Loucy (cell line): ENCODE measurements around the gene ELOA.

Source experiments
- H2AFZ ChIP-seq: fragments of 200-600 bp; sonication (generic); 2 replicates; pipeline ENCODE4 v1.6.0; 2016; ENCODE audit warnings: antibody characterized with exemption, mild to moderate bottlenecking, low read length, moderate library complexity
- H3F3A ChIP-seq: fragments of 200-600 bp; 2 replicates; pipeline ENCODE4 v1.6.0; 2016; ENCODE audit warnings: antibody characterized with exemption, low read depth, mild to moderate bottlenecking
- H3K27me3 ChIP-seq: fragments of 200-600 bp; sonication (generic); 2 replicates; pipeline ENCODE4 v1.6.1; 2014; ENCODE audit warnings: low read length, mild to moderate bottlenecking; ENCODE audit not compliant: insufficient read depth, poor library complexity, severe bottlenecking
- H3K36me3 ChIP-seq: fragments of 200-600 bp; sonication (generic); 2 replicates; pipeline ENCODE4 v1.6.1; 2016; ENCODE audit warnings: low read length; ENCODE audit not compliant: insufficient read depth
- H3K4me1 ChIP-seq: fragments of 200-600 bp; sonication (generic); 2 replicates; pipeline ENCODE4 v1.5.1; 2014; ENCODE audit warnings: low read length, mild to moderate bottlenecking; ENCODE audit not compliant: insufficient read depth, poor library complexity, severe bottlenecking
- H3K4me2 ChIP-seq: fragments of 200-600 bp; sonication (generic); 2 replicates; pipeline ENCODE4 v1.6.0; 2014; ENCODE audit warnings: antibody characterized with exemption, low read length, low read depth, mild to moderate bottlenecking; ENCODE audit not compliant: poor library complexity, severe bottlenecking
- H3K4me3 ChIP-seq: fragments of 200-600 bp; sonication (generic); 2 replicates; pipeline ENCODE4 v1.5.1; 2014; ENCODE audit warnings: low read length, mild to moderate bottlenecking, mixed read lengths; ENCODE audit not compliant: poor library complexity, severe bottlenecking
- H3K79me2 ChIP-seq: fragments of 200-600 bp; sonication (generic); 2 replicates; pipeline ENCODE4 v1.6.1; 2014; ENCODE audit warnings: low read length; ENCODE audit not compliant: insufficient read depth
- H3K9ac ChIP-seq: fragments of 200-600 bp; sonication (generic); 2 replicates; pipeline ENCODE4 v1.6.0; 2014; ENCODE audit warnings: mild to moderate bottlenecking, low read depth, low read length, moderate library complexity; ENCODE audit not compliant: poor library complexity, severe bottlenecking
- H3K9me2 ChIP-seq: fragments of 200-600 bp; sonication (generic); replicated peaks from 2 replicates; pipeline ENCODE4 v1.6.1; 2016; ENCODE audit warnings: low read depth, low read length, mixed read lengths
- H3K9me3 ChIP-seq: fragments of 200-600 bp; sonication (generic); 2 replicates; pipeline ENCODE4 v1.6.1; 2014; ENCODE audit warnings: mild to moderate bottlenecking, antibody characterized with exemption, low read length, low read depth; ENCODE audit not compliant: insufficient read depth
- H4K20me1 ChIP-seq: fragments of 200-600 bp; sonication (generic); 2 replicates; pipeline ENCODE4 v1.6.0; 2014; ENCODE audit warnings: antibody characterized with exemption, low read length, mild to moderate bottlenecking; ENCODE audit not compliant: insufficient read depth, poor library complexity, severe bottlenecking
- EZH2phosphoT487 ChIP-seq: fragments of 200-600 bp; IDR thresholded peaks from 2 replicates; pipeline ENCODE4 v1.6.1; 2018; ENCODE audit warnings: antibody characterized with exemption, mild to moderate bottlenecking, moderate library complexity, borderline replicate concordance
- TF ChIP-seq, protein P1 (sequence below): fragments of 200-600 bp; sonication (generic); conservative IDR thresholded peaks from 2 replicates; pipeline ENCODE4 v1.5.1; 2014; ENCODE audit warnings: mild to moderate bottlenecking, antibody characterized with exemption, low read length

ELOA gene

DNA sequence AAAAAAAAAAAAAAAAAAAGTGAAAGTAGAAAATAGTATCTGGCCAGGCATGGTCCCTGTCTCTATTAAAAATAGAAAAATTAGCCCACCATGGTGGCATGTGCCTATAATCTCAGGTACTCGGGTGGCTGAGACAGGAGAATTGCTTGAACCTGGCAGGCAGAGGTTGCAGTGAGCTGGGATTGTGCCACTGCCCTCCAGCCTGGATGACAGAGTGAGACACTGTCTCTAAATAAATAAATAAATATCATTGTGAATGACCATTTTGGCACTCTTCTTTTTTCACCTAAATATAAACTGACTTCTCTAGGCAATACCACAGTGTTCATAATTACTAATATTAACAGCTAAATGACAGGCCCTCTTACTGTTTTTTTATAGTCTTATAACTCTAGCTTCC is 14.5 kb downstream of the ELOA start:
- no peak overlapping the region for H3K4me2 ChIP-seq
- H3K9me3 ChIP-seq: no peaks in the 10 kb centered on the region
- no peak overlapping the region for H3K9ac ChIP-seq
- H3K27me3 ChIP-seq: no peaks in the 10 kb centered on the region
- 0 out of 2 replicates have a peak, but pooled peaks cover 4% of the 10 kb centered on the region for H3K79me2 ChIP-seq
- no peaks in the 10 kb centered on the region for H3K4me1 ChIP-seq
- H4K20me1 ChIP-seq: no peaks in the 10 kb centered on the region
- peaks cover 81% of the 10 kb centered on the region; the same call in 1 of the 2 replicates for H3K36me3 ChIP-seq
- TF ChIP-seq, protein P1, sequence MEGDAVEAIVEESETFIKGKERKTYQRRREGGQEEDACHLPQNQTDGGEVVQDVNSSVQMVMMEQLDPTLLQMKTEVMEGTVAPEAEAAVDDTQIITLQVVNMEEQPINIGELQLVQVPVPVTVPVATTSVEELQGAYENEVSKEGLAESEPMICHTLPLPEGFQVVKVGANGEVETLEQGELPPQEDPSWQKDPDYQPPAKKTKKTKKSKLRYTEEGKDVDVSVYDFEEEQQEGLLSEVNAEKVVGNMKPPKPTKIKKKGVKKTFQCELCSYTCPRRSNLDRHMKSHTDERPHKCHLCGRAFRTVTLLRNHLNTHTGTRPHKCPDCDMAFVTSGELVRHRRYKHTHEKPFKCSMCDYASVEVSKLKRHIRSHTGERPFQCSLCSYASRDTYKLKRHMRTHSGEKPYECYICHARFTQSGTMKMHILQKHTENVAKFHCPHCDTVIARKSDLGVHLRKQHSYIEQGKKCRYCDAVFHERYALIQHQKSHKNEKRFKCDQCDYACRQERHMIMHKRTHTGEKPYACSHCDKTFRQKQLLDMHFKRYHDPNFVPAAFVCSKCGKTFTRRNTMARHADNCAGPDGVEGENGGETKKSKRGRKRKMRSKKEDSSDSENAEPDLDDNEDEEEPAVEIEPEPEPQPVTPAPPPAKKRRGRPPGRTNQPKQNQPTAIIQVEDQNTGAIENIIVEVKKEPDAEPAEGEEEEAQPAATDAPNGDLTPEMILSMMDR: no peak
- no peak for TF ChIP-seq EZH2phosphoT487
- no peak overlapping the region for H2AFZ ChIP-seq
- no peak overlapping the region for H3K4me3 ChIP-seq
- H3K9me2 ChIP-seq: no peaks in the 10 kb centered on the region
- H3F3A ChIP-seq: no peaks in the 10 kb centered on the region; the same call in 1 of the 2 replicates

DNA sequence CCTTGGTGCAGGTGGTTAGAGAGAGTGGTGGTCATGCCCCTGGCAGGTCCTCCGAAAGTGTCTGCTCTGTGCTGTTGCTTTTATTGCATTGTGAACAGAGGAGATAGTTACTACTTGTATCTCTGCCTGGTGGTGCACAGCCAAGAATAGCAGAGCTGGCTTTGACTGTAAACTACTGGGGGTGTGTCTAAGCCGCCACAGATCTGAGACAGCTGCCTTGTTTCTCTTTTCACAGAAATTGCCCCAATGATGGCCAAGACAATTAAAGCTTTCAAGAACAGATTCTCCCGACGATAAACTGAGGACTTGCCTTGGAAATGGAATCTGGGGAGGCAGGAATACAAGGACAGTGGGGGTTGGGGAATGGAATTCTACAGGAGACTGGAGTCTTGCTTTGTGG is 16.0 kb downstream of the ELOA start:
- TF ChIP-seq, protein P1: no peak
- TF ChIP-seq EZH2phosphoT487: no peak
- Histone ChIP-seq H4K20me1 (no peaks in the 10 kb centered on the region), H3K27me3 (no peaks in the 10 kb centered on the region), H3K79me2 (0 out of 2 replicates have a peak, but pooled peaks cover 4% of the 10 kb centered on the region), H3K9ac (no peak overlapping the region), H3K4me2 (no peak overlapping the region), H3K36me3 (peaks cover 66% of the 10 kb centered on the region; the same call in 1 of the 2 replicates), H2AFZ (no peak overlapping the region), H3F3A (no peaks in the 10 kb centered on the region; the same call in 1 of the 2 replicates), H3K4me1 (no peaks in the 10 kb centered on the region), H3K9me2 (no peaks in the 10 kb centered on the region), H3K9me3 (no peaks in the 10 kb centered on the region), H3K4me3 (no peak overlapping the region)

DNA sequence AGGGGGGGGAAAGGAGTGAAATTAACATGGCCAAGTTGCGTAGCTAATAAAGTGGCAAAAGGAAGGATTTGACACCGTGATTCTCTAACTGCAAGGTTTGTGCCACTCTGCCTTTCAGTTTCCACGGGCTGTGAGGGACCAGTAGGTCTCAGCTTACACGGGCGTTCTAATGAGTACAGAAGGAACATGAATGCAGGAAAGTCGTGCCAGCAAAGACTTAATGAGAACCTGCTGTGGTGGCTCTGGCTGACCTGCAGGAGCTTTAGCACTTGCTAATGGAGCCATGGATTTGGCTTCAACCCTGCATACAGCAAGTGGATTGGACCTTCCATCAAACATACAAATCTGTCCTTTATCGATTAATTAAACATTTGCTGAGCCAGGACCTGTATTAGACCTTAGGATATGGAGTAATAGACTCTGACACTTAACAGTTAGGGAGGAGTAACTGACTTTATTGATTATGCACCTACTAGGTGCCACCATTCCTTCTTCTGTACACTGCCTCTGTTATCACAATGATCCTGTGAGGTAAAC is 19.8 kb downstream of the ELOA start:
- no peak overlapping the region for H3K4me3 ChIP-seq
- peaks cover 34% of the 10 kb centered on the region; the same call in 1 of the 2 replicates for H3K36me3 ChIP-seq
- no peaks in the 10 kb centered on the region for H3K4me1 ChIP-seq
- H3K79me2 ChIP-seq: 0 out of 2 replicates have a peak, but pooled peaks cover 4% of the 10 kb centered on the region
- H3K4me2 ChIP-seq: no peak overlapping the region
- H3F3A ChIP-seq: no peaks in the 10 kb centered on the region; the same call in 1 of the 2 replicates
- no peak overlapping the region for H3K9ac ChIP-seq
- no peak overlapping the region for H2AFZ ChIP-seq
- TF ChIP-seq, protein P1: no peak
- no peak for TF ChIP-seq EZH2phosphoT487
- no peaks in the 10 kb centered on the region for H3K27me3 ChIP-seq
- no peaks in the 10 kb centered on the region for H4K20me1 ChIP-seq
- no peaks in the 10 kb centered on the region for H3K9me2 ChIP-seq
- H3K9me3 ChIP-seq: no peaks in the 10 kb centered on the region
